ENCODE data around the gene MOBP. TPM values are rescaled to one million over a fixed set of nuclear protein-coding genes. Genes with fewer than 3 reads are reported as not detected.

Gene MOBP
- total and polyA plus RNA-seq, 2 of the 8 experiments (the other 6 are each of a cell fraction or from before 2014, with no cell fraction given), result 0.06 to 0.50 TPM

- FAIRE-seq (no peak), DNase-seq (ENCODE audit: low read depth in 1 of 2, low spot score in 2 of 2) (no peak)
- H3K4ac ChIP-seq (replicated peaks; ENCODE audit: insufficient read length, low read depth, low read length), result no peak overlapping the region
- ChIA-PET POLR2A (ENCODE audit: partially characterized antibody) (interaction anchor here (2.6 to 4.5 kb wide), 2 partner anchors 25 to 32 kb away, joined by 15 to 30 read pairs; partner anchors contain the start of gene RPSA), CTCF (ENCODE audit: partially characterized antibody) (interaction anchor here (0.9 to 3.6 kb wide), 3 partner anchors 9 to 59 kb away, joined by 4 to 24 read pairs (median 6); no protein-coding TSS in a partner anchor)
- H2BK5ac ChIP-seq (ENCODE audit: low read depth, low read length), result no peak overlapping the region
- H2AK5ac ChIP-seq (ENCODE audit: low read depth, low read length), result no peak overlapping the region
- no peak overlapping the region for H2AFZ ChIP-seq (ENCODE audit: low read length)
- no peak overlapping the region for H3K9ac ChIP-seq (replicated peaks in 1 of 4; ENCODE audit: extremely low read depth in 1 of 4, low read depth in 3 of 4, low read length in 3 of 4)
- no peak overlapping the region for H3K4me3 ChIP-seq (ENCODE audit: extremely low read depth in 1 of 4, insufficient read depth in 2 of 4, low read depth in 3 of 4, low read length in 4 of 4)
- no peaks in the 10 kb centered on the region for H3K79me2 ChIP-seq (ENCODE audit: control insufficient read depth in 1 of 2, insufficient read depth in 2 of 2, low read length in 2 of 2)
- H4K5ac ChIP-seq (ENCODE audit: insufficient read length, low read depth, low read length), result no peak overlapping the region
- no peak overlapping the region for H4K91ac ChIP-seq (replicated peaks; ENCODE audit: insufficient read length, low read length)
- H3K56ac ChIP-seq (replicated peaks; ENCODE audit: insufficient read length, low read depth, low read length), result no peak overlapping the region
- H2BK15ac ChIP-seq (ENCODE audit: low read length), result no peak overlapping the region
- H4K8ac ChIP-seq (ENCODE audit: extremely low read depth, insufficient read depth, low read length), result no peak overlapping the region
- H3K36me3 ChIP-seq (ENCODE audit: control insufficient read depth in 2 of 4, insufficient read depth in 4 of 4, low read length in 3 of 4), result no peaks in the 10 kb centered on the region
- H2BK120ac ChIP-seq (replicated peaks; ENCODE audit: low read depth, low read length), result no peak overlapping the region
- H2BK12ac ChIP-seq (ENCODE audit: low read depth, low read length), result no peak overlapping the region
- no peaks in the 10 kb centered on the region for H3K23me2 ChIP-seq (ENCODE audit: low read depth, low read length)
- no peaks in the 10 kb centered on the region for H4K20me1 ChIP-seq (replicated peaks in 1 of 2; ENCODE audit: control insufficient read depth in 1 of 2, insufficient read depth in 2 of 2, low read length in 2 of 2)
- no peak overlapping the region for H3K4me2 ChIP-seq (ENCODE audit: insufficient read depth in 1 of 2, low read depth in 2 of 2, low read length in 2 of 2)
- no peaks in the 10 kb centered on the region for H3K9me3 ChIP-seq (ENCODE audit: insufficient read depth in 2 of 2, low read depth in 1 of 2, low read length in 1 of 2)
- no peak overlapping the region for H2BK20ac ChIP-seq (ENCODE audit: low read length)
- H3K14ac ChIP-seq (ENCODE audit: insufficient read length), result no peak overlapping the region
- H3K4me1 ChIP-seq (replicated peaks in 1 of 4; ENCODE audit: control insufficient read depth in 3 of 4, insufficient read depth in 4 of 4, low read length in 3 of 4), result no peaks in the 10 kb centered on the region
- TF ChIP-seq KDM4A (IDR thresholded peaks at IDR 0.05; ENCODE audit: low read depth, low read length, severe bottlenecking) (no peak), TAF1 (IDR thresholded peaks at IDR 0.05; ENCODE audit: low read depth, low read length) (no peak), TBP (IDR thresholded peaks at IDR 0.05; ENCODE audit: low read depth, low read length) (no peak), NANOG (IDR thresholded peaks at IDR 0.05; ENCODE audit: insufficient read depth, low read depth, low read length, poor library complexity, severe bottlenecking) (no peak), USF2 (IDR thresholded peaks at IDR 0.05; ENCODE audit: low read length) (no peak), BACH1 (IDR thresholded peaks at IDR 0.05; ENCODE audit: low read length) (no peak), RBBP5 (IDR thresholded peaks at IDR 0.05; ENCODE audit: borderline replicate concordance, low read depth, low read length) (no peak)
- no peak overlapping the region for H3K27ac ChIP-seq (ENCODE audit: low read depth, low read length)
- no peaks in the 10 kb centered on the region for H3K27me3 ChIP-seq (replicated peaks in 1 of 4; ENCODE audit: control insufficient read depth in 3 of 4, extremely low read depth in 1 of 4, insufficient read depth in 3 of 4, low read length in 3 of 4)
- H3K18ac ChIP-seq (ENCODE audit: extremely low read depth, low read length), result no peak overlapping the region
- 93% methylated on average over 6 of the region's 8 CpGs; no CpG with 5 or more reads in 1 of the 2 experiments for WGBS, 2 experiments (ENCODE audit: extremely low coverage in 1 of 2, insufficient coverage in 1 of 2, insufficient read length in 1 of 2, insufficient replicate concordance in 2 of 2, low coverage in 1 of 2, low lambda C conversion rate in 2 of 2, missing lambda C conversion rate in 1 of 2)
- no peak overlapping the region for H3K23ac ChIP-seq (ENCODE audit: insufficient read length)
- H3K79me1 ChIP-seq (ENCODE audit: low read depth, low read length), result no peaks in the 10 kb centered on the region
These were observed 27.2 kb upstream of the MOBP start for GRCh38 chr3:39440316-39440715.

Data from H1 (cell line).